K562 (cell line): ENCODE data around the gene AGBL1. TPM values are rescaled to one million over a fixed set of nuclear protein-coding genes. Genes with fewer than 3 reads are reported as not detected.

Experiments
- ATAC-seq: fragments of 200-7000 bp; cut with Tn5 transposase; 3 replicates; pipeline ENCODE4 v1.9.1; 2020; ENCODE audit warnings: moderate library complexity
- BruUV-seq: library from RNA; stranded (reverse); fragments of 400-500 nt; replicated peaks from 2 replicates; lab custom pipeline; 2021; lab: Mats Ljungman, UMichigan
- CTCF ChIA-PET: fragments of 300-600 bp; formaldehyde crosslinking; extraction: SDS; loops from one replicate; lab custom pipeline; 2021; ENCODE audit warnings: low intra/inter-chr PET ratio; lab: Yijun Ruan, JAX
- POLR2A ChIA-PET: fragments of 300-600, 350-650 bp; sonication (Branson Sonifier 250); formaldehyde crosslinking; extraction: SDS; loops from one replicate; lab custom pipeline; 2021; ENCODE audit warnings: antibody characterized with exemption, inconsistent platforms; lab: Yijun Ruan, JAX
- DNase-seq, 4 experiments: peaks; one replicate each; pipeline versions ENCODE4 v3.0.0 to v3.0.0-alpha.2; 2011 to 2018; ENCODE audit warnings: low spot score in 3 of 4, mixed read lengths in 3 of 4; ENCODE audit errors: extremely low read depth in 1 of 4
- FAIRE-seq: peaks from 2 replicates; lab custom pipeline; 2011; peaks lifted over from hg19 to GRCh38; lab: Jason Lieb, UNC
- H2AFZ ChIP-seq: 2 replicates; pipeline ENCODE4 v1.6.0; 2011; ENCODE audit warnings: low read depth, low read length, control low read depth, inconsistent platforms
- H3K27ac ChIP-seq: fragments of 200-600 bp; 3 replicates; pipeline ENCODE4 v1.8.0; 2011; ENCODE audit warnings: low read depth, mild to moderate bottlenecking, control low read depth, inconsistent platforms, low read length, moderate library complexity, mixed read lengths; ENCODE audit errors: extremely low read depth
- H3K27me3 ChIP-seq, 2 experiments: fragments of 300-600 bp in 1 of 2; 2 replicates in 1 of 2; 3 replicates in 1 of 2; pipeline versions ENCODE4 v1.6.0 to v1.8.0; 2011; ENCODE audit warnings: inconsistent platforms in 2 of 2, low read length in 2 of 2, mild to moderate bottlenecking in 1 of 2, mixed read lengths in 1 of 2, moderate library complexity in 1 of 2; ENCODE audit not compliant: control insufficient read depth in 2 of 2, insufficient read depth in 2 of 2
- H3K36me3 ChIP-seq: fragments of 300-600 bp; 3 replicates; pipeline ENCODE4 v1.8.0; 2011; ENCODE audit warnings: mild to moderate bottlenecking, low read length, inconsistent platforms; ENCODE audit not compliant: control insufficient read depth, insufficient read depth
- H3K4me1 ChIP-seq, 2 experiments: fragments of 200-600 bp in 1 of 2; replicated peaks in 1 of 2; 2 replicates in 1 of 2; 3 replicates in 1 of 2; pipeline versions ENCODE4 v1.5.1 to v1.8.0; 2011; ENCODE audit warnings: inconsistent platforms in 2 of 2, low read length in 2 of 2, mild to moderate bottlenecking in 1 of 2, mixed read lengths in 1 of 2, moderate library complexity in 1 of 2; ENCODE audit not compliant: control insufficient read depth in 2 of 2, insufficient read depth in 2 of 2
- H3K4me2 ChIP-seq: 2 replicates; pipeline ENCODE4 v1.6.1; 2011; ENCODE audit warnings: low read length, control low read depth, inconsistent platforms, mixed read lengths; ENCODE audit not compliant: insufficient read depth
- H3K4me3 ChIP-seq: fragments of 200-600 bp; sonication (generic), shearing (Covaris generic); 2 replicates; pipeline ENCODE4 v1.5.1; 2016; ENCODE audit warnings: control low read depth, inconsistent platforms
- H3K79me2 ChIP-seq: fragments of 200-600 bp; 3 replicates; pipeline ENCODE4 v1.8.0; 2011; ENCODE audit warnings: low read length, inconsistent platforms; ENCODE audit not compliant: control insufficient read depth, insufficient read depth
- H3K9ac ChIP-seq, 2 experiments: 2 replicates each; pipeline versions ENCODE4 v1.6.0 to v1.6.1; 2011; ENCODE audit warnings: low read depth in 2 of 2, low read length in 2 of 2, control low read depth in 1 of 2, inconsistent platforms in 1 of 2, mild to moderate bottlenecking in 1 of 2, mixed read lengths in 1 of 2; ENCODE audit not compliant: insufficient read depth in 1 of 2
- H3K9me1 ChIP-seq: one replicate; pipeline ENCODE4 v1.6.0; 2011; ENCODE audit warnings: inconsistent platforms, mild to moderate bottlenecking, low read length, moderate library complexity; ENCODE audit not compliant: control insufficient read depth, insufficient read depth
- H3K9me3 ChIP-seq: replicated peaks from 2 replicates; pipeline ENCODE4 v1.5.1; 2011; ENCODE audit warnings: low read depth, low read length, inconsistent platforms; ENCODE audit not compliant: control insufficient read depth, insufficient read depth
- H4K20me1 ChIP-seq: replicated peaks from 2 replicates; pipeline ENCODE4 v1.6.1; 2011; ENCODE audit warnings: low read length, inconsistent platforms, mixed read lengths; ENCODE audit not compliant: control insufficient read depth, insufficient read depth
- CXXC5 ChIP-seq: fragments of 250-450 bp; sonication (Bioruptor Pico); IDR thresholded peaks from 2 replicates; pipeline ENCODE4 v1.8.0; 2022; ENCODE audit warnings: inconsistent platforms, mild to moderate bottlenecking, moderate library complexity
- HDGF ChIP-seq: fragments of 450-650 bp; IDR thresholded peaks from 2 replicates; pipeline ENCODE4 v1.6.1; 2016
- MEF2D ChIP-seq: conservative IDR thresholded peaks from 2 replicates; pipeline ENCODE4 v1.6.1; 2016; ENCODE audit warnings: low read depth, missing genetic modification characterization, missing compliant biosample characterization
- POLR2G ChIP-seq: fragments of 200-400 bp; formaldehyde crosslinking; IDR thresholded peaks from 2 replicates; pipeline ENCODE4 v1.6.1; 2017; ENCODE audit warnings: low read depth, mild to moderate bottlenecking, antibody characterized with exemption, low read length, moderate library complexity
- SMARCB1 ChIP-seq: IDR thresholded peaks from 2 replicates; pipeline ENCODE4 v1.6.1; 2011; ENCODE audit warnings: improper control_type of control experiment, low read depth; ENCODE audit not compliant: insufficient read length
- TEAD1 ChIP-seq, 2 experiments: fragments of 450-650 bp in 1 of 2; sonication (generic) in 1 of 2; formaldehyde crosslinking; IDR thresholded peaks; 2 replicates each; pipeline versions ENCODE4 v1.4.0 to v1.8.0; 2020 to 2022; ENCODE audit warnings: mild to moderate bottlenecking in 2 of 2, missing genetic modification reagents in 1 of 2
- ZKSCAN3 ChIP-seq: fragments of 250-450 bp; sonication (Bioruptor Pico); IDR thresholded peaks from 2 replicates; pipeline ENCODE4 v1.4.0; 2020
- ZNF41 ChIP-seq: fragments of 250-450 bp; sonication (Bioruptor Pico); conservative IDR thresholded peaks from 2 replicates; pipeline ENCODE4 v1.4.0; 2020; ENCODE audit warnings: mild to moderate bottlenecking
- ZNF431 ChIP-seq: sonication (generic); formaldehyde crosslinking; IDR thresholded peaks from 2 replicates; pipeline ENCODE4 v1.8.0; 2022; ENCODE audit warnings: mild to moderate bottlenecking, missing genetic modification reagents
- ZNF668 ChIP-seq: fragments of 250-450 bp; sonication (Bioruptor Pico); IDR thresholded peaks from 2 replicates; pipeline ENCODE4 v1.8.0; 2022; ENCODE audit warnings: mild to moderate bottlenecking, inconsistent platforms
- WGBS: fragments of 100-300 bp; shearing (Covaris generic); methylation state at CpG from one replicate; pipeline ENCODE4 v1.1.6; 2016; ENCODE audit warnings: low coverage, mixed read lengths; ENCODE audit not compliant: insufficient coverage; ENCODE audit errors: missing lambda C conversion rate; 5-methylcytosine and 5-hydroxymethylcytosine counted together
- in situ Hi-C: fragments of 300-500 bp; cut with MboI; formaldehyde crosslinking; loops from 4 replicates; pipeline ENCODE4 v1.15.0; 2018; ENCODE audit warnings: inconsistent platforms, mixed read lengths
- intact Hi-C: fragments of 100-400 bp; cut with micrococcal nuclease; formaldehyde crosslinking; loops from 2 replicates; pipeline ENCODE4 v1.14.2; 2022
- polyA plus RNA-seq, 8 experiments: library from polyadenylated mRNA; depleted of rRNA in 4 of 8; stranded (reverse) in 5 of 8; unstranded in 3 of 8; fragments of >200 nt; fragmentation: Nextera tagmentation in 2 of 8; fragmentation: Illumina TruSeq in 1 of 8; extraction: Ambion mirVana in 2 of 8; extraction: Trizol in 1 of 8; gene quantifications; 2 replicates each; pipeline versions ENCODE4 v1.2.1 to v1.2.3, GENCODE V29; 2011 to 2014; ENCODE audit warnings: inconsistent platforms in 1 of 8, missing spikeins in 1 of 8
- total RNA-seq, 7 experiments: library from RNA; depleted of rRNA in 6 of 7; stranded (reverse); fragments of >200 nt in 6 of 7; fragmentation: Illumina TruSeq in 2 of 7; extraction: Trizol in 2 of 7; gene quantifications; 2 replicates each; pipeline versions ENCODE4 v1.2.1 to v1.2.3, GENCODE V29; 2011 to 2021; ENCODE audit warnings: low replicate concordance in 1 of 7

AGBL1 gene
- total and polyA plus RNA-seq, 9 of the 15 experiments (the other 6 are each of a cell fraction or from before 2014, with no cell fraction given): not detected

GRCh38 chr15:86136861-86137260 is 57.2 kb downstream of the AGBL1 start:
- H3K27me3 ChIP-seq: no peaks in the 10 kb centered on the region
- no peak for ATAC-seq
- intact Hi-C loops: no loop called here
- no TSS peak for BruUV-seq
- TF ChIP-seq ZNF668 (no peak), ZKSCAN3 (CRISPR knock-in tag) (no peak), CXXC5 (CRISPR knock-in tag) (no peak), TEAD1 (CRISPR knock-in tag; IDR thresholded peaks at IDR 0.05) (no peak), ZNF41 (CRISPR knock-in tag) (no peak)
- H3K4me1 ChIP-seq: no peaks in the 10 kb centered on the region
- no peak overlapping the region for H3K9ac ChIP-seq
- no peak for DNase-seq
- H3K4me3 ChIP-seq: no peak overlapping the region
- in situ Hi-C loops: no loop called here
- no peaks in the 10 kb centered on the region for H3K79me2 ChIP-seq
- POLR2A ChIA-PET: no interaction called here
- no peak overlapping the region for H2AFZ ChIP-seq
- no peak for FAIRE-seq
- no peaks in the 10 kb centered on the region for H3K36me3 ChIP-seq
- no peaks in the 10 kb centered on the region for H3K9me1 ChIP-seq
- H3K27ac ChIP-seq: no peak overlapping the region
- WGBS: 0% methylated on average over 2 of the region's 2 CpGs
- peaks cover 2% of the 10 kb centered on the region; the same call in 1 of the 2 replicates for H3K9me3 ChIP-seq
- CTCF ChIA-PET: interaction anchor here (0.5 kb wide), 1 partner anchor 16 kb away, joined by 3 read pairs; no protein-coding TSS in a partner anchor
- H4K20me1 ChIP-seq: no peaks in the 10 kb centered on the region
- H3K4me2 ChIP-seq: no peak overlapping the region

- H3K4me1 ChIP-seq: no peaks in the 10 kb centered on the region
- DNase-seq (no peak), FAIRE-seq (no peak), ATAC-seq (no peak)
- no peaks in the 10 kb centered on the region for H3K79me2 ChIP-seq
- ChIA-PET POLR2A (no interaction called here), CTCF (no interaction called here)
- H3K36me3 ChIP-seq: no peaks in the 10 kb centered on the region
- no peak overlapping the region for H3K9ac ChIP-seq
- TF ChIP-seq HDGF: no peak
- TF ChIP-seq POLR2G: no peak
- no peak for TF ChIP-seq MEF2D
- TF ChIP-seq ZNF431 (CRISPR knock-in tag): no peak
- TF ChIP-seq SMARCB1: no peak
- no peak overlapping the region for H3K4me2 ChIP-seq
- no TSS peak for BruUV-seq
- in situ Hi-C loops (no loop called here), intact Hi-C loops (no loop called here)
- H3K27me3 ChIP-seq: no peaks in the 10 kb centered on the region
- H3K4me3 ChIP-seq: no peak overlapping the region
- 2% methylated on average over 3 of the region's 3 CpGs for WGBS
- H4K20me1 ChIP-seq: no peaks in the 10 kb centered on the region
- H3K9me1 ChIP-seq: no peaks in the 10 kb centered on the region
- peaks cover 2% of the 10 kb centered on the region; the same call in 1 of the 2 replicates for H3K9me3 ChIP-seq
- no peak overlapping the region for H2AFZ ChIP-seq
- H3K27ac ChIP-seq: no peak overlapping the region
Measured at GRCh38 chr15:86138798-86139197, 59.1 kb downstream of the AGBL1 start.
